AG09319 (cell line): ENCODE data around the gene VASN.

Experiments used
- DNase-seq: peaks from one replicate; pipeline ENCODE4 v3.0.0-alpha.2; 2010; ENCODE audit warnings: low read depth; ENCODE audit errors: extremely low read depth
- CTCF ChIP-seq: IDR thresholded peaks from 2 replicates; pipeline ENCODE4 v1.5.1; 2011; ENCODE audit warnings: low read depth, mild to moderate bottlenecking, inconsistent platforms, low read length, moderate library complexity

VASN gene

GRCh38 chr16:4351880-4352279 lies 19.8 kb upstream of the VASN start:
- no peak for DNase-seq
- TF ChIP-seq CTCF, result no peak

GRCh38 chr16:4352843-4353242 lies 18.8 kb upstream of the VASN start:
- no peak for DNase-seq
- TF ChIP-seq CTCF, result no peak

DNA sequence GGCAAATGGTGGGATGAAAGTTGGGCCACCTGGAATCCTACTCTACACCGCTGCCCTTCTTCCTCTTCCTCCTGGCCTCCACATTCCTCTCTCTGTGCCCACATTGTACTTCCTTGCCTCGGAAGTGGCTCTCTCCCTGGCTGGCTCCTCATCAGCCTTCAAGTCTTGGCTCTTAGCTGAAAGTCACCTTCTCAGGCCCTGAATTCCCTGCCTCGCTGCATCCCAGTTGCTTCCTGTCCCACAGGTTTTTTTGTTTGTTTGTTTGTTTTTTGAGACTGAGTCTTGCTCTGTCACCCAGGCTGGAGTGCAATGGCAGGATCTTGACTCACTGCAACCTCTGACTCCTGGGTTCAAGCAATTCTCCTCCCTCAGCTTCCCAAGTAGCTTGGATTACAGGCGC lies 18.0 kb upstream of the VASN start:
- no peak for DNase-seq
- TF ChIP-seq CTCF, result no peak

GRCh38 chr16:4354512-4355409 lies 16.9 kb upstream of the VASN start:
- DNase-seq, result no peak
- TF ChIP-seq CTCF, result no peak

- DNase-seq, result no peak
- no peak for TF ChIP-seq CTCF
Observed at GRCh38 chr16:4356820-4357219, 14.8 kb upstream of the VASN start.

DNA sequence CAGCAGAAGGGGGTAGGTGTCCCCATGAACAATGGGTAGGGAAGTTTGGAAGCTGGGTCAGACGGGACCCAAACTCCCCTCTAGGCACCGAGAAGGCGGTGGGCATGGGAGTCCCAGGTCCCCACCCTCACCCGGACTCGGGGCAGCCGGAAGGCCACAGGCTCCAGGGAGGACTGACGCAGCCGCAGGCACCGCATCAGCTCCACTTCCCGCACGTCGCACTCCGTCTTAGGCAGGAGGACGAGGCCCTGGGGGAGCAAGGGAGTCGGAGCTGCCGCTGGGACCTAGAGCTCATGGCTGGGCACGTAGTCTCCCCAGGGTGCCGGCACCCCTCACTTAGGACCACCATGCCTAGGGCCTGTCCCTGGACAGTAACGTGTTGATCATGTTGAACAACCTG lies 13.4 kb upstream of the VASN start:
- TF ChIP-seq CTCF, result no peak
- DNase-seq, result no peak

DNA sequence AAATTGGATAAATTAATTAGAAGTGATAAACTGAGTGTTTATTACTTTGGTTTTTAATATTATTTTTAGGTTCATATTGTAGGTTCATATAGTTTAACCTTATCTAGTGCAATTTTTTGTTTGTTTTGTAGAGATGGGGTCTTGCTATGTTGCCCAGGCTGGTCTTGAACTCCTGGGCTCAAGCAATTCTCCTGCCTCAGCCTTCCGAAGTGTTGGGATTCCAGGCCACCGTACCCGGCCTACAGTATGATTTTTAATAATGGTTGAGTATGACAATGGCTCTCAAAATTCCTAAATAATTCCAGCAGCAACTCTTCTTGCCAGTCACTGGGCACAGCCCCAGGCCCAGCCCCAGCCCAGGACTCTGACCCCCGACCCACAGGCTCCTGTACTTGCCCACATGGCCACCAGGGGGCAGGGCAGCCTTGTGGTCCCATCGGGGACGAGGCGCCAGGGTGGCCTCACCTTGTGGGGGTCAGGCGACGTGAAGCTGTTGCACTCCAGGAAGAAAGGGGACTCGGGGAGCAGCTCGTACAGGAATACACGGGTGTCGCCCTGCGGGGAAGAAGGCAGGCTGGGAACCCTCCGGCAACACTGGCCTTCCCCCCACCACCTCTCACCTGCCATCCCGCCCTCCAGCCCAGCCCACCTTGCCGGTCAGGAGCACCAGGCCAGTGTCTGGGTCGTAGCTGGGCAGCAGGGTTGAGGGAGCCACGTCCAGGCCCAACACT lies 12.7 kb upstream of the VASN start:
- no peak for DNase-seq
- peak; percentile 91 for TF ChIP-seq CTCF
